GM19452 (cell line): ENCODE data around the gene TUBA8.
"Not testable (repeated sequence)": the region's sequence is repeated elsewhere in the genome, so short reads cannot be mapped to it uniquely, and the experiment has no call there.

Source experiments
- ATAC-seq: cut with Tn5 transposase; IDR thresholded peaks from one replicate; pipeline ENCODE4 v1.9.1; 2021; ENCODE audit not compliant: unreplicated experiment

The TUBA8 gene

DNA sequence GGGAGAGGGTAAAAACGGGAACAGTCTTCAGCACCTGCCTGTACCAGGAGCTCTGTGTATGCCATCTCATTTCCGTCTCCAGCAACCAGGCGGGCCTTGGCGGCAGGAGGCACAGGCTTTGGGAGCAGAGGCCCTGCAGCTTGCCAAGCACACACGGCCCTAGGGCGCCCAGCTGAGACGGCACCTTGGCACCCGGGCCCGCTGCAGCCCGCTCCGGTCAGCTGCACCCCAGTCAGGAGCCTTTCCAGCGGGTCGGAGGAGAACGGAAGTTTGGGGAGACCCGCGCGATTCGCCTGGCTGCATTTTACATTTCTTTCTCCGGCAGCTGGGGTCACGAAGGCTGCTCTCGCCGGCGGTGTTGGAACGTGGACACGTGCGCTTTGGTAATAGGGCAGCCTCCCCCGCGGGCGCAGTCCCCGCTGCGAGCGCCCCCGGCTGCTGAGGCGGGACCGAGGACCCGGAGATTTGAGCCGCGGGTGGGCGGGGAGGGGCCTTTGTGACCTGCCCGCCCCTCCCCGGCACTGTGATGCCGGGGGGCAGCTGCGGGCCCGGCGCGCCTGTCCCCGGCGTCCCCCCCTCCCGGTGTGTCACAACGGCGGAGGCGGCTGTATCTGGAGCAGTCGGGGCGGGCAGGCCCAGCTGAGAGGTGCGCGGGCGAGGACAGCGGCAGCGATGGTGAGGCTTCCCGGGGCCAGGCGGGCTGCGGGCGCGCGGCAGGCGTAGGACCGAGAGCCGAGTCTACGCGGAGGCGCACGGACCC is at the start of gene TUBA8:
Gene TUBA8, plus strand, starts transcription at position 616 of the 760 bp plus-strand sequence. Its CDS starts 57 bp downstream, at position 673.
- ATAC-seq: peak; percentile 54

DNA sequence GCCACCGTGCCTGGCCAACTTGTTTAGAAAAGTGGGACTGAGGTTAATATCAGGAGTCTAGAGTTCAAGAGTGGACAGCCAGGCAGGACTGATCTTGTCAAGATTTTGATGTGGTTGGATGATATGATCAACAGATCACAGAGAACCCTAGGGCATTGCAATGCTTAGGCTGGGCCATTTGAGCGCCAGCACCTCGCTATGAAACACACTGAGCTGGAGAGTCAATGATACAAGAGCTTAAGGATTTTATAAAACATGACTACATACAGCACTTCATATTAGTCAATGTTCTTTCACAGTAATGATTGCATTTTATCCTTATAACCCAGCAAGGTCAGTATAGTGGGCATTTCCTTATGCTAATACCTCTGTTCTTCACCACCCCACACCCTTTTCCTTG is 48.2 kb upstream of the TUBA8 start:
- ATAC-seq: no peak

- no peak for ATAC-seq
Measured at GRCh38 chr22:18063306-18063705, 47.3 kb upstream of the TUBA8 start.

GRCh38 chr22:18063715-18064114 is 46.9 kb upstream of the TUBA8 start:
- ATAC-seq: not testable (repeated sequence)

- no peak for ATAC-seq
Measured at GRCh38 chr22:18064636-18065035, 46.0 kb upstream of the TUBA8 start.

DNA sequence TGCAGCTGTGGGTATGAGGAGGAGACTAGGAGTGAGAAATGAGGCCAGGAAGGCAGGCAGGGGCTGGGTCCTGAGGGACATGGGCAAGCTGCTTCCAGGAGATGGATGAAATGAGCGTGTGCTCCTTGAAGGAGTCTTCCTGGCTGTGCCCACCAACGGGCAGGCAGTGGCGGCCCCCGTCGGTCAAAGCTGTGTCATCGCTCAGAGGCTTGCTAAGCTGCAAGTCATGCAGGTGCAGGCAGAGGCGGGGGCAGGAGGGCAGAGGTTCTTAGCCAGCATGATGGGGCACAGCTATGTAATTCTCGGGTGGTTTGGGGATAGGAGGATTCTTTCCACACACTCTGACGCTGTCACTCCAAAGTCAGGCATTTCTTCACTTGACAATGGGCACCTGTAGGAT is 45.4 kb upstream of the TUBA8 start:
- no peak for ATAC-seq

DNA sequence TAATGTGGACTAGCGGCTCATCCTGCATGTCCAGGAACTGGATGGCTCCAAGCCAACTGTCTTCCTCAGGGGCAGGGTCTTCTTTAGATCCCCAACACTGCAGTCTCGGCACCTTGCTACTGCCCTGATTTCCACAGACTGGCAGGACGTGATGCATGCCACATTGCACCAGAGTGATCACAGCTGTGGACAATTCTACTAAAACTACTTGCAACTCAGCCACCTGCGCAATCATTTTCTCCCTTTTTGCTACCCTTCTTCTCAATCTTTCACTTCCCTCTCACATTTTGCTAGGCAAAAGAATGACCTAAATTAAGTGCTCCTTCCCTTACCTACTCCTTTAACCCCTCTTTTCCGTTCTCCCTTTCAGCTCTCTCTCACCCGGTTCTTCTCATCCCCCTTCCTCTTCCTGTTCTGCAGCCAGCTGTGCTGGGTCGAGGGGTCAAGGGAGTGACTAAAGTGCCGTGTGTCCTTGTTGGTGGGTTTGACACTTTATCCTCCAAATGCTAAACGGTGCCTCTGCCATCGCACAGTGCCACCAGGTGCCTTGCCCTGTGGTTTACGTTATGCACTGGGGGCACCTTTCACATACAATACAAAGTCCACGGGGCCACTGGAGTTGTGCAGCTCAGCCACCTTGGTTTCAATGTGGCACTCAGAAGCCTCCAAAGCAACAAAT is 44.3 kb upstream of the TUBA8 start:
- no peak for ATAC-seq

- no peak for ATAC-seq
Measured at GRCh38 chr22:18067121-18067520, 43.5 kb upstream of the TUBA8 start.

DNA sequence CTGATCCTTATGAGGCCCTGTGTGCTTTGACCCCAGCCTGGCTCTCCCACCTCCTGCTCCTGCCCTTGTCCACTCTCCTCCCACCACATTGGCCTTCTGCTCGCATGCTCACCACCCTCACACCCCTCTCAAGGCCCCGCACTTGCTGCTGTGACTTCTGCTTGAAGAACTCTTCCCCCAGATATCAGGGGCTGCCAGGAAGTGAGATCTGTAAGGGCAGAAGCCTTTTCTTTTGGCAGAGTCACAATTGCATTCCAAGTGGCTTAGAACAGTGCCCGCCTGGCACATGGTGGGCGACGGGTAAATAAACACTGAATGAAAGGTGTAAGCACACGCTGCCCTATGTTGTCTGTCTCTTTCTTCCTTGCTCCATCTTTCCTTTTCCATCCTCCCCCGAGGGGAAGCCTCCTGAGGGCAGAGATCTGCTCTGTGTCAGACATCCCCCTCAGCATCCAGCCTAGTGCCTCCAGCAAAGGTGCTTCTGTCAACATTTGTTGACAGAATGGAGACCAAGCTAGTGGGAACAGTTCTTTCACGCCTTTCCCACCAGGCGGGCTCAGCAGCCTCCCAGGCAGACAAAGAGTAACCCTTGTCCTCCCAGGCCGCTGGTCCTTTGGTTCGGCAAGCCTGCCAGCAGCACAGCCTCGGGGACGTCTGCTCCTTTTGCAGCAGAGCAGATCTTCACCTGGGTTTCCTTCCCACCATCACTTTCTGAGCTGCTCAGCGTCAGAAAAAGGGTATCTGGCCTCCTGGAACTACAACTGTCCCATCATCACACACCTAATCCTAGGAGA is 42.9 kb upstream of the TUBA8 start:
- no peak for ATAC-seq

GRCh38 chr22:18068381-18068988 is 42.1 kb upstream of the TUBA8 start:
- no peak for ATAC-seq

GRCh38 chr22:18069041-18069440 is 41.6 kb upstream of the TUBA8 start:
- no peak for ATAC-seq

DNA sequence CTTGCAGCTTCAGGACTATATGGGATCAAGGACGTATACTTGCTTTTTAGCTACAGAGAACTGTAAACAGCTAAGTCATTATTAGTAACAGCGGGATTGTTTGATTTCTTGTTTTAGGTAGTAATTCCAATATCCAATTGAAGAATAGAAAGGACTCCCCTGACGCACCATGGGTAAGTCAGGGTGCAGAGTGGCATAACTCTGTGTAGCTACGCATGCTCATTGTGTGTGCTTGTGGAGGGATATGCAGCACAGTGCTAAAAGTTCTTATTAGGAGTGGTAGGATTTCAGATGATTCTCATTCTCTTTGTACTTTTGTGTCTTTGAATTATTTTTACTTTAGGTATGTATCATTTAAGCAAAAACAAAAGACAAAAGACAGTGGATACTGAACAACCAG is 40.6 kb upstream of the TUBA8 start:
- ATAC-seq: no peak

DNA sequence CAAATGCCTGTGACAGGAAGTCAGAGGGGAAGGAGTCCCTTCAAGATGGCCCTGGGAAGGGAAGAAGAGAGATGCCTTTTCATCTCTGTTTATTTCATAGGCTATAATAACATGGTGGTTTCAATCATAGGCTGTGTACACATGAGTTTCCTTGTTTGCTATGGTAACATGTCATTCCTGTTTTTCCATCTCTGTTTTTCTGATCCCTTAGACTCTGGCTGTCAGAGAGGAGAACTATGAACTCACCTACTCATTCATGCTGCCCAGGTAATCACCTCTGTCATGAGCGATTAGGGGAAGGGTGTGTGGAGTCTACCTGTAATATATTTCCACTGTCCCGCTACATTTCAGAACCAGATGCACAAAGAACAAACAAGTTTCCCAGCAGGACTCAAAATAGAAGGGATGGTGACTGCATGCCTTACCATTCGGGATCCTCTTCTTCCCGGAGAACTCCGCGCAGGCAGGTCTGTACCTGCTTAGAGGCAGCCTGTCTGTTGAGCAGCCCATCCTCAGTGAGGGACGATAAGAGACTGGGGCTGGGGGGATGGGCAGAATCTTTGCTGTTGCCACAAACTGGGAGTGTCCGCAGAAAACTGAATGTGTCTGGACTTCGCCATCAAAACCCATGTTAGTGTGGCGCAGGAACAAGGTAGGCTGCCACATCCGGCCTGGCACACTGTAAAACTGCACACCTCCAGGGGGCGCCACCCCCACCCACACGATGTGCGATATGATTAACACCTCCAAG is 39.9 kb upstream of the TUBA8 start:
- ATAC-seq: no peak

GRCh38 chr22:18071307-18071967 is 39.2 kb upstream of the TUBA8 start:
- not testable (repeated sequence) for ATAC-seq

GRCh38 chr22:18071968-18072310 is 38.7 kb upstream of the TUBA8 start:
- no peak for ATAC-seq

DNA sequence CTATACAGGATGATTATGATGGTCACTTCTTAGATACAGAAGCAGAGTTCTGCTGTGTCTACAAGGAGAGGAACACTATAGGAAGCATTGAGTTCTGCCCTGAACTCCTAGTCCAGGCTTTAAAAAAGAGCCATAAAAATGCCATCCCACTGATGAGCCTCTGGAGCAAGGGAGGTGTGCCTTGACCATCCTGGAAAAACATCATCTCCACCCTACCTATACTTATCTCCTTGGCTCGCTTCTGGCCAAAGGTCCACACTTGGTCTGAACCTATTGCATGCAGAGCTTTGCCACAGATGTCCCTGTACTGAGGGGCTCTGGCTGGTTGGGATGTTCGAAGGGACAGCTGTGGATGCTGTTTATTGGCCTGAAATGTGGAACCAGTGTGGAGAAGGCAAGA is 37.1 kb upstream of the TUBA8 start:
- ATAC-seq: no peak

- ATAC-seq: not testable (repeated sequence)
Measured at GRCh38 chr22:18073927-18074326, 36.7 kb upstream of the TUBA8 start.

- no peak for ATAC-seq
Measured at GRCh38 chr22:18075101-18075719, 35.4 kb upstream of the TUBA8 start.

DNA sequence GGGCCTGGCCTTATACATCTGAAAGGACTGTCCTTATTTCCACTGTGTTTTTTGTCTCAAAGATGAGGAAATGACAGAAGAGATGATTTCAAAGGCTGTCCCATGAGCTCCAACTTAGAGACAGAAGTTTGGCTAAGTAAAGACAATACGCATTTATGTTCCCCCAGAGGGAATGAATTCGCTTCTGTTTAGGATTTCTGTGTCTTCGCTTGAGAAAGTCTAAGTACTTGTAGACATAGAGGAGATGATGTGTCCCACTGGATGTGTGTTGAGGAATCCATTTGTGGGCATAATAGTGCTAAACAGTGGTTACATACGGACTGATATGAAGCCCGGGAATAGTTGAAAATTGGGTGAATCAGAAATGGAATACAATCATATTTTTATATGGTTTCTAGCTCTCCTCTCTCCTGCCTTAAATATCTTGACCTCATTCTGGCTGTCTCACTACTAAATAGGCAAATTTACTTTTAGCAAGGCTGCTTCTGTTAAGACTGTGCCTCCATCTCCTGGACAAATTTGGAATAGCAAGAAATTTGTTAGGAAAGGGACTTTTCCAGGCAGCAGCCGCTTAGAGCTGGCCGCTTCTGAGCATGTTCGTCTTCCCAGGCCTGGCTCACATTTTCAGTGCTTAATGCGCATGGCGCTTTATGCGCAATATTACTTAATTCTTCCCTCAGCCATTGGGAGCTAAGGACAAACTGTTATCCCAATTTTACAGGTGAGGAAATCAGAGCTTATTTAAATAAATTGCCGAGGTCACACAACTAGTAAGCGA is 34.7 kb upstream of the TUBA8 start:
- ATAC-seq: no peak
